GM18951 (cell line): ENCODE data around the gene TMEM132D.
"Not testable (repeated sequence)": the region's sequence is repeated elsewhere in the genome, so short reads cannot be mapped to it uniquely, and the experiment has no call there.

Source experiments
- POLR2A ChIP-seq: IDR thresholded peaks from 4 replicates; pipeline ENCODE4 v1.6.1; 2011; ENCODE audit warnings: mild to moderate bottlenecking; ENCODE audit not compliant: insufficient read length, insufficient read depth; ENCODE audit errors: extremely low read depth
- in situ Hi-C: fragments of 300-500 bp; cut with MboI; formaldehyde crosslinking; loops from one replicate; pipeline ENCODE4 v1.12.0; 2022; ENCODE audit warnings: low sequenced_read_pairs, mixed read lengths, inconsistent platforms; ENCODE audit not compliant: unreplicated experiment

TMEM132D gene

GRCh38 chr12:129203456-129203855 is 700.4 kb downstream of the TMEM132D start:
- no peak for TF ChIP-seq POLR2A
- in situ Hi-C loops = no loop called here

- no peak for TF ChIP-seq POLR2A
- in situ Hi-C loops = no loop called here
These were observed 701.6 kb downstream of the TMEM132D start for GRCh38 chr12:129202109-129202814.

GRCh38 chr12:129201029-129201428 is 702.8 kb downstream of the TMEM132D start:
- in situ Hi-C loops = no loop called here
- TF ChIP-seq POLR2A = no peak

GRCh38 chr12:129200576-129200975 is 703.2 kb downstream of the TMEM132D start:
- TF ChIP-seq POLR2A = no peak
- in situ Hi-C loops = no loop called here

GRCh38 chr12:129196927-129197326 is 706.9 kb downstream of the TMEM132D start:
- in situ Hi-C loops = no loop called here
- no peak for TF ChIP-seq POLR2A

GRCh38 chr12:129195081-129195480 is 708.7 kb downstream of the TMEM132D start:
- in situ Hi-C loops = no loop called here
- no peak for TF ChIP-seq POLR2A

GRCh38 chr12:129193263-129193871 is 710.5 kb downstream of the TMEM132D start:
- in situ Hi-C loops = no loop called here
- no peak for TF ChIP-seq POLR2A

GRCh38 chr12:129190827-129191226 is 713.0 kb downstream of the TMEM132D start:
- in situ Hi-C loops = no loop called here
- no peak for TF ChIP-seq POLR2A

- in situ Hi-C loops = not testable (repeated sequence)
These were observed 713.9 kb downstream of the TMEM132D start for GRCh38 chr12:129189879-129190278.

- no peak for TF ChIP-seq POLR2A
- in situ Hi-C loops = no loop called here
These were observed 716.9 kb downstream of the TMEM132D start for GRCh38 chr12:129186952-129187351.

- no peak for TF ChIP-seq POLR2A
- in situ Hi-C loops = no loop called here
These were observed 718.0 kb downstream of the TMEM132D start for GRCh38 chr12:129185855-129186254.

- in situ Hi-C loops = no loop called here
- TF ChIP-seq POLR2A = no peak
These were observed 719.5 kb downstream of the TMEM132D start for GRCh38 chr12:129184127-129184928.

- TF ChIP-seq POLR2A = no peak
- in situ Hi-C loops = no loop called here
These were observed 723.8 kb downstream of the TMEM132D start for GRCh38 chr12:129179941-129180553.
